Measurements from ENCODE around the gene FKBP3. TPM values are rescaled to one million over a fixed set of nuclear protein-coding genes. Genes with fewer than 3 reads are reported as not detected.

Gene FKBP3
- total RNA-seq, result 34.4 and 52.1 TPM in 2 replicates

DNA sequence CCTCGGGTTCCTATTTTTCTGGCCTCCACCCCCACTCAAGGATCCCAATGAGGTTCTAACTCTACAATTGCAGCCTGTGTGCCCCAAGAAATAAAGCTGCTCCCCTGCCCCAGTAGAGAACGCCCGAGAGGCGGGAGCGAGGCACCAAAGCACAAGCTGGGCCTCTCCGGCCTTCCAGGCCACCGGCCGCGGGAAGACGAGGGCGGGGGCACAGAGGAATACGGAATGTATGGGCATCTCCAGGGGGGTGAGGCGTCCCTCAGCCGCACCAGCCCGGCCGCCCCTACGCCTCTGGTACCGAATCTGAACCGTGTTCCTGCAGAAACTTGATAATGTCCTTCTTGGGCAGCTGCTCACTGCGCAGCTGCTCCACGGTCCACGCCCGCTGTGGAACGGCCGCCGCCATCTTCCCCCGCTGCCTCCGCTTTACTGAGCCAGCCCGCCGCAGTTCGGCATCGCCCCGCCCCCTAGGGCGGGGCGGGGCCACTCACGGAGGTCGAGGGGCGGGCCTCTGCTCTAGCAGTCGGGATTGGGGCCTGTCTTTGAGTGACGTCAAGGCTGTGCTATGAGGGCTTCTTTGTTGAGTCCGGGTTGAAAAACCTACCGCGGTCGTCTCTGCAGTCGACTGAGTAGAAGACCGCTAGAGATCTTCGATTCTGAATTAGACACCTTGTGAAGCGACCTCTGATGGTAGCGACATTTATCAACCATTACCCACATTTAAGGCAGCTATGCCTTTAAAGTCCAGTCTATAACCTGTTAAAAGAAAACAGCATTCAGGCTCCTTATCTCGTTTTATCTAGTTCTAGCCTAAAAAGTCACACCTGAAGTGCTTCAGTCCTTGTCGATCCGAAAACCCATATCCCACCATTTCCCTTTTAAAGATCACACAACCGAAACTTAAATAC is at the start of gene FKBP3:
FKBP3 (minus strand) TSS at position 431 of the 908 bp plus-strand sequence; CDS start at position 406, 25 bp downstream.

GRCh38 chr14:45135659-45136395 is 1.5 kb upstream of the FKBP3 start, which contains the start of gene FANCM:
Gene FANCM, plus strand, starts transcription at chr14:45135930. Its CDS starts 102 bp downstream, at chr14:45136032.

GRCh38 chr14:45083976-45084722 is 50.1 kb downstream of the FKBP3 start, which contains the start of gene PRPF39:
Gene PRPF39, plus strand, starts transcription at chr14:45084116. Its CDS starts 11,124 bp downstream, at chr14:45095240.

Other genes with a start within 250 kb of the FKBP3 start
- 6.2 and 7.0 TPM in 2 replicates for gene KLHL28, start 172.5 kb downstream of the FKBP3 start, total RNA-seq
- gene TOGARAM1, start 172.3 kb downstream of the FKBP3 start, total RNA-seq, result 15.3 and 19.6 TPM in 2 replicates
- gene PRPF39, start 50.4 kb downstream of the FKBP3 start, total RNA-seq, result 24.4 and 28.7 TPM in 2 replicates
- 9.7 and 12.6 TPM in 2 replicates for gene FANCM, start 1.4 kb upstream of the FKBP3 start, total RNA-seq
- gene MIS18BP1, start 118.7 kb upstream of the FKBP3 start, total RNA-seq, result 36.4 and 57.9 TPM in 2 replicates